ENCODE measurements around the gene FBLL1. TPM values are rescaled to one million over a fixed set of nuclear protein-coding genes. Genes with fewer than 3 reads are reported as not detected.
"Not testable (repeated sequence)": the region's sequence is repeated elsewhere in the genome, so short reads cannot be mapped to it uniquely, and the experiment has no call there.

The FBLL1 gene
- total and polyA plus RNA-seq, 9 donors, result 0.15 to 4.9 (median 1.0) TPM

GRCh38 chr5:168530621-168531150 lies 1.6 kb downstream of the FBLL1 start:
- H3K4me3 ChIP-seq, result no peak overlapping the region
- peaks cover 5% of the 10 kb centered on the region for H3K4me1 ChIP-seq (ENCODE audit: insufficient read depth)
- TF ChIP-seq EP300 (IDR thresholded peaks at IDR 0.05), result no peak
- no peak for TF ChIP-seq POLR2A (IDR thresholded peaks at IDR 0.05)
- TF ChIP-seq CTCF (IDR thresholded peaks at IDR 0.05), result no peak
- H3K36me3 ChIP-seq, result no peaks in the 10 kb centered on the region
- 66 to 84% (median 69%) methylated on average over 4 of the region's 4 CpGs for whole genome bisulfite sequencing, 3 donors
- H3K27ac ChIP-seq, result no peak overlapping the region
- intact Hi-C loops (cut with DNase I), result no loop called here
- H3K9me3 ChIP-seq, result no peaks in the 10 kb centered on the region
- H3K27me3 ChIP-seq, result no peaks in the 10 kb centered on the region
- DNase-seq, result no peak

- intact Hi-C loops (cut with DNase I), result no loop called here
- Histone ChIP-seq H3K4me1 (ENCODE audit: insufficient read depth) (peaks cover 5% of the 10 kb centered on the region), H3K27ac (no peak overlapping the region), H3K4me3 (no peak overlapping the region), H3K27me3 (no peaks in the 10 kb centered on the region), H3K9me3 (no peaks in the 10 kb centered on the region), H3K36me3 (no peaks in the 10 kb centered on the region)
- TF ChIP-seq CTCF (IDR thresholded peaks at IDR 0.05), result no peak
- TF ChIP-seq POLR2A (IDR thresholded peaks at IDR 0.05), result no peak
- TF ChIP-seq EP300 (IDR thresholded peaks at IDR 0.05), result no peak
- no peak for DNase-seq
- 79 to 84% (median 81%) methylated on average over 5 of the region's 5 CpGs for WGBS, 3 donors
Measured at GRCh38 chr5:168531191-168531590, 2.1 kb downstream of the FBLL1 start.

GRCh38 chr5:168531987-168532864 lies 3.1 kb downstream of the FBLL1 start:
- Histone ChIP-seq H3K4me3 (no peak overlapping the region), H3K27ac (no peak overlapping the region), H3K36me3 (no peaks in the 10 kb centered on the region), H3K4me1 (ENCODE audit: insufficient read depth) (peaks cover 5% of the 10 kb centered on the region), H3K27me3 (no peaks in the 10 kb centered on the region), H3K9me3 (no peaks in the 10 kb centered on the region)
- TF ChIP-seq EP300 (IDR thresholded peaks at IDR 0.05) (no peak), POLR2A (IDR thresholded peaks at IDR 0.05) (no peak), CTCF (IDR thresholded peaks at IDR 0.05) (no peak)
- 60 to 77% (median 65%) methylated on average over 6 of the region's 6 CpGs for WGBS, 3 donors
- intact Hi-C loops (cut with DNase I), result no loop called here
- DNase-seq, result no peak

GRCh38 chr5:168534351-168534750 lies 5.2 kb downstream of the FBLL1 start:
- DNase-seq; H3K4me1 ChIP-seq (ENCODE audit: insufficient read depth); H3K9me3 ChIP-seq; H3K4me3 ChIP-seq; H3K27me3 ChIP-seq; H3K27ac ChIP-seq; intact Hi-C loops (cut with DNase I); H3K36me3 ChIP-seq: not testable (repeated sequence)
- WGBS, 3 donors, result 82 to 89% (median 84%) methylated on average over 7 of the region's 7 CpGs

- intact Hi-C loops (cut with DNase I), result no loop called here
- Histone ChIP-seq H3K4me1 (ENCODE audit: insufficient read depth) (no peaks in the 10 kb centered on the region), H3K9me3 (no peaks in the 10 kb centered on the region), H3K27me3 (no peaks in the 10 kb centered on the region), H3K36me3 (no peaks in the 10 kb centered on the region), H3K4me3 (no peak overlapping the region), H3K27ac (no peak overlapping the region)
- 54 to 57% (median 57%) methylated on average over 2 of the region's 2 CpGs for WGBS, 3 donors
- DNase-seq, result no peak
- TF ChIP-seq POLR2A (IDR thresholded peaks at IDR 0.05) (no peak), CTCF (IDR thresholded peaks at IDR 0.05) (no peak), EP300 (IDR thresholded peaks at IDR 0.05) (no peak)
Measured at GRCh38 chr5:168537176-168537575, 8.1 kb downstream of the FBLL1 start.

Measured in ovary (tissue), 9 donors.